ENCODE measurements around the gene ITGB2.

ITGB2 gene

DNA sequence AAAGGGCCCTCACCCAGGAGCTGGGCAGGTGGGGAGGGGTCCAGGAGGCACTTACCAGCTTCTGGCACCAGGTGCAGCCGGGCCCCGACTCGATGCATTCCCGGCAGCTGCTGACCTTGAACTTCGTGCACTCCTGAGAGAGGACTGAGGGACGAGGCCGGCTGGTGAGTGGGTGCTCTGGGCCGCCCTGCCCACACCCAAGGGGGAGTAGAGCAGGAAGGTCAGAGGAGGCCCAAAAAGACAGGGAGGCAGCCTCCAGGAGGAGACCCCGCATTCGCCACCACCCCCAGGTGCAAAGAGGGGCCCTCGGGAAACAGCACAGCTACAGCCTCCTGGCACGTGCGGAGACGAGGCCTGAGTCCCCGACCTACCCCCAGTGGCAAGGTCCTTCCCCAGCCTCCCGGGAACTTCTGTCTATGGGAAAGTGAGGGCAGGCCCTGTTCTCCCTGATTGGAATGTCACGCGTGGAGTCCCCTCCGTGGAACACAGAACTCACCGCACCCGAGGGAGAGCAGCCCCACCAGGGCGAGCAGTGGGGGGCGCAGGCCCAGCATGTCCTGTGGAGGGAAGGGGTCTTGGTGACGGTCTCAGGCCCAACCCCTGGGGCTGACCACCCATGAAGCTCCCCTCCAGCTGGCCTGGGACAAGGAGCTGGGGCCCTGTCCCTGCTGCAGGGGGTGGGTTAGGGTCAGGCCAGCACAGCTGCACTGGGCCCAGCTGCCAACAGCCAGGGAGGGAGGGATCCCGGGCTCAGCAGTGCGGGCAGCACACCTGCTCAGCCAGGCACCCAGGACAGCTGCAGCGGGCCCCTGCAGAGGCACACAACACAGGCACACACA lies 10.3 kb downstream of the ITGB2 start:
- no peak for DNase-seq (ENCODE audit: low read depth)

- DNase-seq (ENCODE audit: low read depth): no peak
Measured at GRCh38 chr21:44909719-44910118, 11.0 kb downstream of the ITGB2 start.

- DNase-seq (ENCODE audit: low read depth): no peak
Measured at GRCh38 chr21:44908908-44909307, 11.8 kb downstream of the ITGB2 start.

DNA sequence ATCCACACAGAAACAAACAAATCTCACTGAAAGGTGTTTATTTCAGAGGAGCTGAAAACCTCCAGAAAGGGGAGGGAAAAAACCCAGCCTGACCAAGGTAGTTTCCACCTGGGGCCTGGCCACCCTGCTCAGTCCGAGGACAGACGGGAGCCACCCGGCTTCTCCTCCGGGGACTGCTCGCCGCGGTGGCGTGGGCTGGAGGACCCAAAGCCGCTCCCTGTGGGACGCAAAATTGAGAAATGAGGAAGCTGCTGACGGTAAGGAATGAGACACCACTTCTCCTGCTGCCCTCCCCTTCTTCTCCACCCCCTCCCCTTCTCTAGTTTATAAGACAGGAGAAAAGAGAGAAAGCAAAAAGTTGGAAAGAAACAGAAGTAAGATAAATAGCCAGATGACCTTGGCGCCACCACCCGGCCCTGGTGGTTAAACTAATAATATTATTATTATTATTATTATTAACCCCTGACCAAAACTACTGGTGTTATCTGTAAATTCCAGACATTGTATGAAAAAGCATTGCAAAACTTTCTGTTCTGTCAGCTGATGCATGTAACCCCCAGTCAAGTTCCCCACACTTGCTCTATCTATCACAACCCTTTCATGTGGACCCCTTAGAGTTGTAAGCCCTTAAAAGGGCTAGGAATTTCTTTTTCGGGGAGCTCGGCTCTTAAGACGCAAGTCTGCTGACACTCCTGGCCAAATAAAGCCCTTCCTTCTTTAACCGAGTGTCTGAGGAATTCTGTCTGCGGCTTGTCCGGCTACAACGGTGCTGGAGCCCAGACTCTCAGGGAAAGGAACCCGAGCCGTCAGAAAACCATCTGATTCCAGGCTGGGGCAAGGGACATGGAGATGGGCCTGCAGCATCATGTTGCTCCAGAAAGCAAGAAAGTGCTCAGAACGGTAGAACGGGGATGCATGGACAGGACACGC lies 12.5 kb downstream of the ITGB2 start:
- DNase-seq (ENCODE audit: low read depth): no peak

- no peak for DNase-seq (ENCODE audit: low read depth)
Measured at GRCh38 chr21:44907225-44907965, 13.3 kb downstream of the ITGB2 start.

- DNase-seq (ENCODE audit: low read depth): no peak
Measured at GRCh38 chr21:44905728-44906090, 15.0 kb downstream of the ITGB2 start.

- no peak for DNase-seq (ENCODE audit: low read depth)
Measured at GRCh38 chr21:44905016-44905727, 15.5 kb downstream of the ITGB2 start.

DNA sequence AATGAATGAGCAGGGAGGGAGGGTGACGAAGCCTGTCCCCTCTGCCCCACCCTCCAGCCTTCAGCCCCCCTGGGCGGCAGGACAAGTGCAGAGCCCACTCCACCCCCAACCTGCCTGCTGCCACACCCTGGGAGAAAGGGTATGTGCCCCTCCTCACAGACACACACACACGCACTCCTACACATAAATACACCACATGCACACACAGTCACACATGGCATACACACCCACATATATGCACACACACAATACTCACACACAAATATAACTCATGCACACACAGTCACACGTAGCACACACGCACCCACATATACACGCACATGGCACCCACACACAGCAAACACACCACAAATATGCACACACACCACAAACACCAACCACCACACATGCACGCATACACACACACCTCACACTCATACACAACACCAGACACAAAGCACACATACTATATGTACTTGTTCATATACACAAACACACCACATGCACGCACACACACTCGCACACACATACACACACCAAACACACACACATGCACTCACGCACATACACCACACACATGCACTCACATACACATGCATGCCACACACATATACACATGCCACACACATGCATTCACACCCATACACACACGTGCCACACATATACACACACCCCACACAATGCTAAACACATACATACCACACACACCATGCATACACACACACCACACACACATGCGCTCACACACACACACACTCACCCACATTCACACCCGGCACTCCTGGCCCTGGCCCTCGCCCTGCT lies 16.4 kb downstream of the ITGB2 start:
- DNase-seq (ENCODE audit: low read depth): no peak

- DNase-seq (ENCODE audit: low read depth): no peak
Measured at GRCh38 chr21:44903689-44904088, 17.0 kb downstream of the ITGB2 start.

DNA sequence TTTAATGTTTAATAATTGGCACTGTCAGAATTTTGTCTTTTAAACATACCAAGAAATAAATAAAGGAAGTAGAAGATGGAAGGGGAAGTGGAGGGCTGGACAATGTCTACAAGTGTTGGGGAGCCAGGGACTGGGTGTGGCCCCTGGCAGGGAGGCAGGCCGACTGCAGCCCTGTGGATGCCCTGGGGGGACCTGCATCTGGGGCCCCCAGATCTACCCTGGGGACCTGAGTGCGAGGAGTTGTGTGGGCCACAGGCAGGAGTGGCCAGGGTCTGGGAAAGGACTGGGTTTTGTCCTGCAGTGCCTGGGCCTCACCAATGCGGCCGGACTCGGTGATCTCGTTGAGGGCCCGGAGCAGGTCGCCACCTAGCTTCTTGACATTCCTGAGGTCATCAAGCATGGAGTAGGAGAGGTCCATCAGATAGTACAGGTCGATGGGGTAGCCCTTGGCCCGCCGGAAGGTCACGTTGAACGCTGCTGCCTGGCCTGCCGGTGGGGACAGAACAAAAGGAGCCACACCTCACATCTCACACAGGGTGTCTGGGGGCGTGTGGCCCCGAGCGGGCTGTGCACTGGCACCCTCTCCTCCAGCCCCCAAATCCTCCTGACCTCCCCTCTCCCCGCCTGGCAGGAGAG lies 17.5 kb downstream of the ITGB2 start:
- DNase-seq (ENCODE audit: low read depth): no peak

- no peak for DNase-seq (ENCODE audit: low read depth)
Measured at GRCh38 chr21:44902268-44903049, 18.2 kb downstream of the ITGB2 start.

DNA sequence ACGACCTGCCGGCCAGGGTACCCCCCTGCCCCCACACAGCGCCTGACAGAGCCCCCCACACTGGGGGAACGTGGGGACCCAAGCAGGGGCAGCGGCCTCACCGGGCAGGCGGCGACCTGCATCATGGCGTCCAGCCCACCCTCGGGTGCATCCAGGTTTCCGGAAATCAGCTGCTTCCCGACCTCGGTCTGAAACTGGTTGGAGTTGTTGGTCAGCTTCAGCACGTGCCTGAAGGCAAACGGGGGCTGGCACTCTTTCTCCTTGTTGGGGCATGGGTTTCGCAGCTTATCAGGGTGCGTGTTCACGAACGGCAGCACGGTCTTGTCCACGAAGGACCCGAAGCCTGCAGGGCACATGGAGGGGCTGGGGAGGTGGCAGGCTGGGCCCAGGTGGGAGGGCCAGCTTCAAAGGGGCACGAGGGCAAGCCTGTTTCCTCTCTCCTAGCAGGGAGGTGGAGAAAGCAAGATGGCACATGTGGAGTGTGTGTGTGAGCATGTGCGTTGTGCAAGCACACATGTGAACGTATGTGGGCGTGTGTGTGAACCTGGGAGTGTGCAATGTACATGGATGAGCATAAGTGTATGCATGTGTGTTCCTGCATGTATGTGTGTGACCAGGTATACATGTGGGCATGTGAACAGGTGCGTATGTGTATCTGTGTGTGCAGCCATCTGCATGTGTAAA lies 19.2 kb downstream of the ITGB2 start:
- DNase-seq (ENCODE audit: low read depth): no peak

DNA sequence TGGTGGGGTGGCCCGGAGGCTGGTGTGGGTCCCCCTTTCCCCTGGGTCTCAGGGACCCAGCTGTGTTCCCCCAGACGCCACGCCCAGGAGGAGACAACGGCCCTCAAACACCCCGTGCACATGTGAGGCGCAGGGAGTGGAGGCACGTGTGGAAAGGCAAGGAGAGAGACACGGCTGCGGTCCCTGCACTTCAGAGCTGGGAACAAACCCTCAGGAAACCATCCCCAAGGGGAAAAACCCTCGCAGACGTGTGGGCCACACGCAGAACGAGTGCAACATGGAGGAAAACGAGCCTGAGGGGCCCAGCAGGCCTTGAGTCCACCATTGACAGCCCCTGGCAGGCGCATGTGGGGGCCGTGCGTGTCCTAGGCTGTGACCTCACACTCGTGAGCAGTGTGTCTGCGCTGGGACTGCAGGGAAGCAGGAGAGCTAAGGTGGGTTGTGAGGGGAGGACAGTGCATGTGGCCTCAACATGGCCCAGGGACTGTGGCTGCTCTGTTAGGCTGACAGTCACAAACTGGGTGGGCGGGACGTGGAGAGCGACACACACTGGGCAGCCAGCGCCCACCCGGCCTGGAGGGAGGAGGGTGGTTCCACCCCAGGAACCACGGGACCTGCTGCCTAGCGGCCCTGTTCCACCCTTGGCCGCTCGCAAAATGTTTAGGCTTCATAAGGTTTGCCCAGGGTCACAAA lies 20.0 kb downstream of the ITGB2 start:
- no peak for DNase-seq (ENCODE audit: low read depth)

DNA sequence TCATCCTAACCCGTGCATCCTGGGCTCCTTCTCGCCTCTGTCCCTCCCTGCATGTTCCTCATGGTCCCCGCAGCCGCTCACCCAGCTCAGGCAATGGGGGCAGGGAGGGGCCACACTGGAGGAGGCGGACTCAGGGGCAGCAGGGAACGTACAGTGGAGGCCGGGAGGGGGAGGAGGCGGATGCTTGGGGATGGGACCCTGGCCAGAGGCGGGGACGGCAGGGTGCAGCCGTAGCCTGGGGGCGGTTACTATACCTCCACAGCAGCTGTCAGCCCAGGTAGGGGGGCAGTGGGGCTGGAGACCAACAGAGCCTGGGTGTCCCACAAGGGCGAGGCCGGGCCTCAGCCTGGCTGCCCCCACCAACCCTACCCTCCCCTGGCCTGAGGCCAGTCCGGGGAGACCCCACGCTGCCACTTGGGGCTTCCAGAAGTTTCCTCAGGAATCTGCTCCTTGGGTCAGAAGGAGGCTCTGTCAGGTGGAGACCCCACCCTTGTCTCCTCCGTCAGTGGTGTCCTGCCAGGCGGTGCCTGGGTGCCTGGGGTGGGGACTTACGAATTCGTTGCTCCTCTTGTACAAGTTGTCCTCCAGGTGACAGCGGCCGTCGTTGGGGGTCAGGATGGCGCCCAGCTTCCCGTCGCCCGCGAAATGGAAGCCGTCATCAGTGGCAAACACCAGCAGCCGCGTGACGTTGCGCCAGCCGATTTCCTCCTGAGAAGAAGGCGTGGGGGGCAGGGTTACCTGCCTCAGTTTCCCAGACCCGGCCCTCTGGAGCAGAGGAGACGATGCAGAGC lies 20.7 kb downstream of the ITGB2 start:
- no peak for DNase-seq (ENCODE audit: low read depth)

- no peak for DNase-seq (ENCODE audit: low read depth)
Measured at GRCh38 chr21:44898851-44899767, 21.6 kb downstream of the ITGB2 start.

- DNase-seq (ENCODE audit: low read depth): no peak
Measured at GRCh38 chr21:44898011-44898488, 22.6 kb downstream of the ITGB2 start.

Measured in activated T-cell treated with anti-CD3 and anti-CD28 coated beads for 1 hour (primary cell).